GM12872 (cell line): ENCODE measurements around the gene ST6GALNAC3.

Experiments
- TF ChIP-seq, protein P1 (sequence below): IDR thresholded peaks from 3 replicates; pipeline ENCODE4 v1.5.1; 2011; ENCODE audit warnings: low read depth, mild to moderate bottlenecking, low read length, moderate library complexity; ENCODE audit not compliant: insufficient read depth

ST6GALNAC3 gene

DNA sequence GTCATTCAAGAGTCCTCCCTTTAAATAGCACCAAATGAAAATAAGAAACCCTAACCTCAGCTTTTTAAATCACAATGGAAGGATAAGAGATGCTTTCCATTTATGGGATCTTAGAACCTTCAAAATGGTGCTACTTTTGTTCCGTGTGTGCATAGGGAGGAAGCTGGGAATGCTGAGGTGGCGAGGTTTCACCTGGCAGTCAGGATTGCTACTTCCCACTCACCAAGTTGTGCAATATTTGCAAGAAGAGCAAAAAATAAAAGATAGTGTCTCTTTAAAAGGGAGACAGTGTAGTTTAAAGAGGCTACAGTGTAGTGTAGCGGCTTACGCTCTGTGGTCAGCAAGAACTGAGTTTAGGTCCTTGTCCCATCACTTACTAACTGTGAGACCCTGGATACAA is 400.4 kb downstream of the ST6GALNAC3 start:
- TF ChIP-seq, protein P1, sequence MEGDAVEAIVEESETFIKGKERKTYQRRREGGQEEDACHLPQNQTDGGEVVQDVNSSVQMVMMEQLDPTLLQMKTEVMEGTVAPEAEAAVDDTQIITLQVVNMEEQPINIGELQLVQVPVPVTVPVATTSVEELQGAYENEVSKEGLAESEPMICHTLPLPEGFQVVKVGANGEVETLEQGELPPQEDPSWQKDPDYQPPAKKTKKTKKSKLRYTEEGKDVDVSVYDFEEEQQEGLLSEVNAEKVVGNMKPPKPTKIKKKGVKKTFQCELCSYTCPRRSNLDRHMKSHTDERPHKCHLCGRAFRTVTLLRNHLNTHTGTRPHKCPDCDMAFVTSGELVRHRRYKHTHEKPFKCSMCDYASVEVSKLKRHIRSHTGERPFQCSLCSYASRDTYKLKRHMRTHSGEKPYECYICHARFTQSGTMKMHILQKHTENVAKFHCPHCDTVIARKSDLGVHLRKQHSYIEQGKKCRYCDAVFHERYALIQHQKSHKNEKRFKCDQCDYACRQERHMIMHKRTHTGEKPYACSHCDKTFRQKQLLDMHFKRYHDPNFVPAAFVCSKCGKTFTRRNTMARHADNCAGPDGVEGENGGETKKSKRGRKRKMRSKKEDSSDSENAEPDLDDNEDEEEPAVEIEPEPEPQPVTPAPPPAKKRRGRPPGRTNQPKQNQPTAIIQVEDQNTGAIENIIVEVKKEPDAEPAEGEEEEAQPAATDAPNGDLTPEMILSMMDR: no peak

DNA sequence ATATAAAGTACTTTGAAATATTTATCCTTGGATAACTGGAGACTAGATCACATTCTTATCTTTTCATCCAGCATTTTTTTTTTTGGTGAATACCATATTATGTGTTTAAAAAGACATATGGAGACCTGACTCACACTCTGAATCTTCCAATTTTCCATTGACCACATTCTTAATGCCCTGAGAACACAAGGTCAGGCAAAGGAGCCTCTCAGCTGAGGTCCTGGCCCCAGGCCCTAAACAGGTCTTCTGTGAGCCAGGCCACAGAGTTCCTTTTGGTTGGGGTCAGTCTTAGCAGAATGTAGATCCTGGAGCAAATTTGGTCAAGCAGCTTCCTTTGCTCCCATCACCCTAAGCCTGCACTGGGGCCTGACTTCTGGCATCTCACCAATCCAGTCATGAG is 402.6 kb downstream of the ST6GALNAC3 start:
- TF ChIP-seq, protein P1: no peak

DNA sequence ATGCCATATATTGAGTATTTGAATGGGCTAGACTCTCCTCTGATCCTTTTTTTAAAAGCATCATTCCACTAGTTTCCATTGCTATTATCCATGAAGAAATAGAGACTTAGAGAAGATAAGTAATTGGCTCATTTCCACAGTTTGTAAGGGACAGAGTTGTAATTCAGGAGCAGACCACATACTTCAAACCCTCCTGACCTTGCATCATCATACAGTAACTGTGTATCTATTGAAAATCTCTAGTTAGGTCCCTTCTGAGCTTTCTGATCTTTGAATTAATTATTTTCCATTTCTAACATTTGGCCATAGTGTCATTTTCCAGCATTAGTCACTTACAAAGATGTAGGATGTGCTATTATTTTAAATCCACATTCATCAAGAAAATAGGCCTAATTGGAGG is 406.3 kb downstream of the ST6GALNAC3 start:
- TF ChIP-seq, protein P1: no peak

DNA sequence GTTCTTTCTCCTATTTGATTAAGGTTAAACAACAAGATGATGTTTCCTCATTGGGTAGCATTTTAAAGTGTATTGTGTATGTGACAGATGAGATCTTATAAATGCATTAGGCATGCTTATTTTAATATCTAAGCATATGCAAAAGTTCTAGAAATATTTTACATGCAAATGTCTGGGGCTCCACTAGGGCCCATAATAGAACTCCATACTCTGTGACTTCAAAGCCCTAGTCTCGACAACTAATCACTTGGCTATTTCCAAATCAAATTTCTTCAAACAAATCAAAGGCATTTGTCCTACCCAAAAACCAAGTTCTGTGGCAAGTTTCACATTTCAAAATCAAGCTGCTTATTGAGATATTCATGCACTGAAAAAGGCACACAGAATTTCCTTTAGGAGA is 407.1 kb downstream of the ST6GALNAC3 start:
- TF ChIP-seq, protein P1: no peak

DNA sequence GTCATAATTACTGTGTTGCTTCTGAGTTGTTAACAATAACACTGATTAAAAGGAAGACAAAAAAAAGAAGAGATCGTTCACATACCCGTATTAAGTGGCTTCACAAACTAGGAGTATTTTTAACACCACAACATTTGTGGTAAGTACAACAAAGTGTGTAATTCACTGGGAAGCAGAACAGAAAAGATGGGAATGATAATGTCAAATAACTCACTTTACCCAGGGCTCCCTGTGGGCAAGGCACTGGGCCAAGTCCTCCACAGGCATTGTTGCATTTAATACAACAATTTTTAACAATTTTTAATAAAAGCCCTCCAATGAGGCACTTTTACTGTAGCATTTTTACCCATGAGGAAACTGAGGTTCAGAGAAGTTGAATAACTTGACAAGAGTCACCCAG is 407.7 kb downstream of the ST6GALNAC3 start:
- TF ChIP-seq, protein P1: no peak

DNA sequence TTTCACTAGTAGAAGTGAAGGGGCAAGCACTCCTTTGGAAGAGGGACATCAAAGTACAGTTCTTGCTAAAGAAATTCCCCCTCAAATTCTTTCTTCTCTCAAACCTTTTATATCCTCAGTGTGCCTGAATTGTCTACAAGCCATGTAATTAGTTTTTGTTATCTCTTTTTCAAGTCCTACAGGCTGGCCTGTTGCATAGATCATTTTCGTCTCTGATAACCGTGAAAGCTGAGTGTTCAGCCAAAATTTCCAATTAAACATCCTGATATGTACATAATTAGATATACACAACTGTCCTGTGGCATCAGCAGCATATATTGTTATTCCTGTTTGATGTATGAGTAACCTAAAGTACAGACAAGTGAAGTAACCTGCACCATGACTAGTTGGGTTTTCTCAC is 417.2 kb downstream of the ST6GALNAC3 start:
- TF ChIP-seq, protein P1: no peak

DNA sequence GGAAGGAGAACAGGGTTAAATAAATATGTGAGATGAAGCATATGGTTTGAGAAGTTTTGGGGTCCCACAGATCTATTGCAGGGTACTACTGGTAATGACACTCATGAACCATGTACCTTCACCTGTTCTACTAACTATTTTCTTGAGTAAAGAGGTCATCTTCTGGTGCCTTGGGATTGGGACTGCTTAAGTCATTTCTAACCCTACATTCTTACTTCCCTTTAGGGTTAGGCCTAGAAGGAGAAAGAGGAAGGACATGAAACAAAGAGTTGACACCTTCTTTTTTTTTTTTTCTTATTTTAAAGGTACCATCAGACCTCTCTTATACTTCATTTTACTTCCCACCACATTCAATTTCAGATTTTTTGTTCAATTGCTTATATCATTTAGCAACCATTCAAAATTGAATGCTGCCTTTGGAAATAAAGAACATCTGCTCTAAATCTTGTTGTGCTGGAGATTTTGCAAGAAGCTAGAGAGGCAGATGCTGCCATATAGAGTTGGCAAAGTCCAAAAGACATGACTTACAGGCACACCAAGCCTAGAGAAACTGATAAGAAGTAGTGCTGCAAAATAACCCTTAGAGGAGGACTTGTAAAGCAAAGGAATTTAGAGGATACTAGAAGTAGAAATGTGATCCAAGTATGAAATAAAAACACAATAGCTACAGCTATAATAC is 418.3 kb downstream of the ST6GALNAC3 start:
- TF ChIP-seq, protein P1: no peak
